ENCODE measurements around the gene STS. TPM values are rescaled to one million over a fixed set of nuclear protein-coding genes. Genes with fewer than 3 reads are reported as not detected.

Gene STS
- 2.3 and 2.4 TPM in 2 replicates for total RNA-seq

GRCh38 chrX:7147413-7147977 lies at the start of gene STS:
Gene STS, plus strand, starts transcription at chrX:7147712. Its CDS starts 105,488 bp downstream, at chrX:7253200.

GRCh38 chrX:7147978-7148854 lies 704 bp downstream of the STS start, which contains the start of gene PUDP:
Gene PUDP, minus strand, starts transcription at chrX:7148153. Its CDS starts 40 bp downstream, at chrX:7148113.

Other genes starting within 250 kb of the STS start
- 4.8 and 5.4 TPM in 2 replicates for gene PUDP, start 441 bp downstream of the STS start, total RNA-seq